ENCODE results near the gene RFX7.

DNA sequence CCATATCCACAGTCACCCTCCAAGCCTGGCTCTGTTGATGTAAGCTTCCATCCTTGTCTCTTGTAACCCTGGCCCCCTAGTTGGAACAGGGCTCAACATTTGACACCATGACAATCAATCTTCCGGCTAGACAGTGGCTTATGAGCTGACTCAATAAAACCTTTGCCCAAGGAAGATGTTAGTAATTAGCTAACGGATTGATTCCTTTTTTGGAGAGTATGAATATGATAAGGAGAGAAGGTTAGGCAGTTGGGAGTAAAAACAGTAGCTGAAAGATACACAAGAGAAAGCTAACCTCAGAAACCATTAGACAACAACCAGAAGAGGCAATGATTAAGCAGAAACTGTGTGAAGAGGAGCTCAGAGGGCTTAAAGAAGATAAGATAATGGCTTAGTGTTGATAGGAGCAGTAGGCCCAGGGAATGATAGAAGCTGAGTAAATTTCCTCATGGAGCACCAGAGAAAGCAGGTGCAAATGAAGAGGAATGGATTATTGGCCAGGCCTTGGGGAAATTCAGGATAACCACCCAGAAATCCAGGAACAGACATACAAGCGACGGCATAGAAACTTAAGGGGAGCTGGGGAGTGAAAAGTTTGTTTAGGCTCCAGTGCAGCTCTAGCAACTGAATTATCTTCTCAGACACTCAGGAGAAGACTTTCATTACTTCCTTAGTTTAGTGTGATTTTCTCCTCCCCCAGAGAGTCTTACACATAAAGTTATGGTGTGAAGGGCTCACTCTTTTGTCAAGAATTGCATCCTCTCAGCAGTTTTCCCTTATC lies 7.8 kb upstream of the RFX7 start:
- TF ChIP-seq POLR2A (IDR thresholded peaks at IDR 0.05), result no peak
- TF ChIP-seq, protein P1, sequence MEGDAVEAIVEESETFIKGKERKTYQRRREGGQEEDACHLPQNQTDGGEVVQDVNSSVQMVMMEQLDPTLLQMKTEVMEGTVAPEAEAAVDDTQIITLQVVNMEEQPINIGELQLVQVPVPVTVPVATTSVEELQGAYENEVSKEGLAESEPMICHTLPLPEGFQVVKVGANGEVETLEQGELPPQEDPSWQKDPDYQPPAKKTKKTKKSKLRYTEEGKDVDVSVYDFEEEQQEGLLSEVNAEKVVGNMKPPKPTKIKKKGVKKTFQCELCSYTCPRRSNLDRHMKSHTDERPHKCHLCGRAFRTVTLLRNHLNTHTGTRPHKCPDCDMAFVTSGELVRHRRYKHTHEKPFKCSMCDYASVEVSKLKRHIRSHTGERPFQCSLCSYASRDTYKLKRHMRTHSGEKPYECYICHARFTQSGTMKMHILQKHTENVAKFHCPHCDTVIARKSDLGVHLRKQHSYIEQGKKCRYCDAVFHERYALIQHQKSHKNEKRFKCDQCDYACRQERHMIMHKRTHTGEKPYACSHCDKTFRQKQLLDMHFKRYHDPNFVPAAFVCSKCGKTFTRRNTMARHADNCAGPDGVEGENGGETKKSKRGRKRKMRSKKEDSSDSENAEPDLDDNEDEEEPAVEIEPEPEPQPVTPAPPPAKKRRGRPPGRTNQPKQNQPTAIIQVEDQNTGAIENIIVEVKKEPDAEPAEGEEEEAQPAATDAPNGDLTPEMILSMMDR (IDR thresholded peaks at IDR 0.05), result no peak
